Measurements from ENCODE around the gene GNPDA1. TPM values are rescaled to one million over a fixed set of nuclear protein-coding genes. Genes with fewer than 3 reads are reported as not detected.

Gene GNPDA1
- total RNA-seq, 1 donor from 2014 or later: 25.3 TPM

- TF ChIP-seq POLR2AphosphoS5 (IDR thresholded peaks at IDR 0.05; ENCODE audit: insufficient read depth in 1 of 2, low read depth in 1 of 2): peak in 1 of 2 donors; percentile 73
- TF ChIP-seq POLR2A (IDR thresholded peaks at IDR 0.05): no peak
- TF ChIP-seq CTCF (IDR thresholded peaks at IDR 0.05): peak; percentile 66 to 90 (median 79)
- no peak for DNase-seq (ENCODE audit: extremely low spot score in 2 of 2)
- Histone ChIP-seq H3K9me3 (no peaks in the 10 kb centered on the region), H3K4me1 (no peaks in the 10 kb centered on the region), H3K27ac (no peak overlapping the region), H3K4me3 (no peak overlapping the region), H3K27me3 (no peaks in the 10 kb centered on the region), H3K36me3 (no peaks in the 10 kb centered on the region)
- intact Hi-C loops (cut with DNase I): loop anchor here (10.0 kb wide), 1 partner anchor 66 kb away; no protein-coding TSS in a partner anchor
Measured at GRCh38 chr5:141960449-141961323, 52.1 kb downstream of the GNPDA1 start.

- TF ChIP-seq CTCF (IDR thresholded peaks at IDR 0.05) (no peak), POLR2A (IDR thresholded peaks at IDR 0.05) (no peak), POLR2AphosphoS5 (IDR thresholded peaks at IDR 0.05; ENCODE audit: insufficient read depth in 1 of 2, low read depth in 1 of 2) (no peak)
- Histone ChIP-seq H3K27me3 (no peaks in the 10 kb centered on the region), H3K36me3 (no peaks in the 10 kb centered on the region), H3K27ac (no peak overlapping the region), H3K4me1 (no peaks in the 10 kb centered on the region), H3K4me3 (no peak overlapping the region), H3K9me3 (no peaks in the 10 kb centered on the region)
- intact Hi-C loops (cut with DNase I): loop anchor here (10.0 kb wide), 1 partner anchor 65 kb away; no protein-coding TSS in a partner anchor
- no peak for DNase-seq (ENCODE audit: extremely low spot score in 2 of 2)
Measured at GRCh38 chr5:141960018-141960417, 52.8 kb downstream of the GNPDA1 start.

- no peaks in the 10 kb centered on the region for H3K9me3 ChIP-seq
- DNase-seq (ENCODE audit: extremely low spot score in 2 of 2): no peak
- no peak overlapping the region for H3K27ac ChIP-seq
- no peaks in the 10 kb centered on the region for H3K27me3 ChIP-seq
- intact Hi-C loops (cut with DNase I): loop anchor here (5.0 kb wide), 1 partner anchor 266 kb away; no protein-coding TSS in a partner anchor
- no peaks in the 10 kb centered on the region for H3K4me1 ChIP-seq
- no peak for TF ChIP-seq POLR2AphosphoS5 (IDR thresholded peaks at IDR 0.05; ENCODE audit: insufficient read depth in 1 of 2, low read depth in 1 of 2)
- TF ChIP-seq CTCF (IDR thresholded peaks at IDR 0.05): no peak
- no peak for TF ChIP-seq POLR2A (IDR thresholded peaks at IDR 0.05)
- H3K4me3 ChIP-seq: no peak overlapping the region
- H3K36me3 ChIP-seq: no peaks in the 10 kb centered on the region
Measured at GRCh38 chr5:141958546-141959172, 54.2 kb downstream of the GNPDA1 start.

GRCh38 chr5:141958113-141958512 lies 54.7 kb downstream of the GNPDA1 start, which contains the start of gene PCDH12:
TSS of gene PCDH12 (minus strand) at chr5:141958202. CDS start at chr5:141957851, 351 bp downstream.
- Histone ChIP-seq H3K27me3 (no peaks in the 10 kb centered on the region), H3K4me1 (no peaks in the 10 kb centered on the region), H3K4me3 (no peak within 1 kb of the TSS), H3K36me3 (no peaks in the 10 kb centered on the region), H3K27ac (no peak within 1 kb of the TSS), H3K9me3 (no peaks in the 10 kb centered on the region)
- TF ChIP-seq POLR2AphosphoS5 (IDR thresholded peaks at IDR 0.05; ENCODE audit: insufficient read depth in 1 of 2, low read depth in 1 of 2) (peak; percentile 27 to 49), CTCF (IDR thresholded peaks at IDR 0.05) (no peak)
- intact Hi-C loops (cut with DNase I): loop anchor here (5.0 kb wide), 1 partner anchor 266 kb away; no protein-coding TSS in a partner anchor
- no peak for DNase-seq (ENCODE audit: extremely low spot score in 2 of 2)

Measured in vagina (tissue), 2 donors.